Muscle of arm (tissue), 12 donors: Measurements from ENCODE around the gene ACTR8. TPM values are rescaled to one million over a fixed set of nuclear protein-coding genes. Genes with fewer than 3 reads are reported as not detected.

Experiments used
- DNase-seq: peaks from one replicate; pipeline ENCODE4 v3.0.0-alpha.2; 2013
- polyA plus RNA-seq, 12 donors: library from polyadenylated mRNA; unstranded; fragments of 120-200 nt; gene quantifications; one replicate each; pipeline ENCODE4 v1.2.1, GENCODE V29; 2013; ENCODE audit not compliant: insufficient read length in 12 of 12

Gene ACTR8
- polyA plus RNA-seq, 12 donors: 17.9 to 30.3 (median 25.1) TPM; not detected in 1

- DNase-seq: no peak
Measured at GRCh38 chr3:53818221-53819162, 63.5 kb downstream of the ACTR8 start.

GRCh38 chr3:53817809-53818208 lies 64.1 kb downstream of the ACTR8 start:
- DNase-seq: no peak

- DNase-seq: no peak
Measured at GRCh38 chr3:53817211-53817610, 64.7 kb downstream of the ACTR8 start.

Other genes starting within 250 kb of the ACTR8 start
- gene CHDH, start 35.7 kb downstream of the ACTR8 start, polyA plus RNA-seq: 1 to 10 TPM in 6 of 12 donors, under 1 TPM in 5, not detected in 1; 0.75 to 2.8 (median 1.0) TPM
- 1 to 10 TPM in 11 of 12 donors, not detected in 1; 3.0 to 7.9 (median 3.5) TPM for gene IL17RB, start 35.6 kb downstream of the ACTR8 start, polyA plus RNA-seq
- 10 to 100 TPM in 11 of 12 donors, not detected in 1; 31.2 to 59.2 (median 44.1) TPM for gene SELENOK, start 9.7 kb upstream of the ACTR8 start, polyA plus RNA-seq
- gene CACNA2D3, start 240.4 kb upstream of the ACTR8 start, polyA plus RNA-seq: 1 to 10 TPM in 10 of 12 donors, not detected in 2; 1.3 to 4.9 (median 3.1) TPM